ENCODE data around the gene HPGD.

GRCh38 chr4:174539571-174539970 is 17.3 kb upstream of the HPGD start:
- TF ChIP-seq CTCF (IDR thresholded peaks at IDR 0.05; ENCODE audit: insufficient read depth, low read length, poor library complexity, severe bottlenecking) (no peak), EZH2phosphoT487 (conservative IDR thresholded peaks at IDR 0.05; ENCODE audit: low read length) (no peak)

Data from SU-DHL-6 (cell line).